ENCODE measurements around the gene DCC. TPM values are rescaled to one million over a fixed set of nuclear protein-coding genes. Genes with fewer than 3 reads are reported as not detected.

Gene DCC
- total RNA-seq, 1 experiment from 2014 or later = 0.72 TPM

GRCh38 chr18:53165770-53166169 is 825.8 kb downstream of the DCC start:
- peaks cover 2% of the 10 kb centered on the region; the same call in 1 of the 2 replicates for H3K27me3 Mint-ChIP-seq (ENCODE audit: low read depth)
- TF ChIP-seq FOXP1 (CRISPR knock-in tag; IDR thresholded peaks at IDR 0.05; ENCODE audit: borderline replicate concordance) (no peak), ZNF121 (CRISPR knock-in tag; IDR thresholded peaks at IDR 0.05) (no peak), MLX (CRISPR knock-in tag; IDR thresholded peaks at IDR 0.05) (no peak), CREB1 (CRISPR knock-in tag; IDR thresholded peaks at IDR 0.05) (no peak), STAT6 (CRISPR knock-in tag; conservative IDR thresholded peaks at IDR 0.05; ENCODE audit: low read depth) (no peak), ZNF232 (CRISPR knock-in tag; IDR thresholded peaks at IDR 0.05) (no peak), ZNF416 (CRISPR knock-in tag; IDR thresholded peaks at IDR 0.05) (no peak), HMGXB4 (CRISPR knock-in tag; IDR thresholded peaks at IDR 0.05) (no peak), ZNF532 (CRISPR knock-in tag; IDR thresholded peaks at IDR 0.05; ENCODE audit: borderline replicate concordance) (no peak), AFF4 (CRISPR knock-in tag; IDR thresholded peaks at IDR 0.05; ENCODE audit: borderline replicate concordance) (no peak), PREB (CRISPR knock-in tag; IDR thresholded peaks at IDR 0.05; ENCODE audit: borderline replicate concordance) (no peak), GABPB1 (CRISPR knock-in tag; IDR thresholded peaks at IDR 0.05) (no peak), USF1 (CRISPR knock-in tag; IDR thresholded peaks at IDR 0.05) (no peak), ZBTB21 (CRISPR knock-in tag; IDR thresholded peaks at IDR 0.05; ENCODE audit: borderline replicate concordance) (no peak), CDX4 (CRISPR knock-in tag; IDR thresholded peaks at IDR 0.05; ENCODE audit: borderline replicate concordance) (no peak), SMAD3 (CRISPR knock-in tag; IDR thresholded peaks at IDR 0.05; ENCODE audit: borderline replicate concordance) (no peak), ATF2 (CRISPR knock-in tag; IDR thresholded peaks at IDR 0.05; ENCODE audit: borderline replicate concordance, low read depth) (no peak), EMX1 (CRISPR knock-in tag; IDR thresholded peaks at IDR 0.05) (no peak)
- H3K9me3 Mint-ChIP-seq = no peaks in the 10 kb centered on the region
- POLR2A ChIA-PET = no interaction called here
- no peak for DNase-seq (ENCODE audit: low spot score)
- no peaks in the 10 kb centered on the region for H3K4me1 Mint-ChIP-seq
- CTCF ChIA-PET = no interaction called here
- no peak overlapping the region for H3K4me3 Mint-ChIP-seq
- H3K27ac Mint-ChIP-seq = no peak overlapping the region
- H3K36me3 Mint-ChIP-seq = no peaks in the 10 kb centered on the region
- no peak for ATAC-seq
